ENCODE results near the gene ARHGAP24. TPM values are rescaled to one million over a fixed set of nuclear protein-coding genes. Genes with fewer than 3 reads are reported as not detected.

Gene ARHGAP24
- total RNA-seq, 1 experiment from 2014 or later: 2.1 TPM

- TF ChIP-seq ATF2 (CRISPR knock-in tag; IDR thresholded peaks at IDR 0.05; ENCODE audit: borderline replicate concordance, low read depth): no peak
- no peak for TF ChIP-seq CBFB (CRISPR knock-in tag; IDR thresholded peaks at IDR 0.05; ENCODE audit: low read depth)
- no peak for TF ChIP-seq ZBTB21 (CRISPR knock-in tag; IDR thresholded peaks at IDR 0.05; ENCODE audit: borderline replicate concordance)
- no peak for TF ChIP-seq ZNF425 (CRISPR knock-in tag; conservative IDR thresholded peaks at IDR 0.05)
- no peak for TF ChIP-seq TEAD1 (CRISPR knock-in tag; IDR thresholded peaks at IDR 0.05)
Observed at GRCh38 chr4:85961887-85962286, 486.9 kb downstream of the ARHGAP24 start (continued).

GRCh38 chr4:85963231-85963630, 488.3 kb downstream of the ARHGAP24 start:
- Mint-ChIP-seq H3K9me3 (peaks cover 9% of the 10 kb centered on the region), H3K27ac (no peak overlapping the region), H3K36me3 (peaks cover 7% of the 10 kb centered on the region), H3K27me3 (ENCODE audit: low read depth) (no peaks in the 10 kb centered on the region), H3K4me3 (no peak overlapping the region), H3K4me1 (peaks cover 3% of the 10 kb centered on the region; the same call in 1 of the 2 replicates)
- DNase-seq (ENCODE audit: low spot score) (no peak), ATAC-seq (no peak)
- ChIA-PET CTCF (interaction anchor here (6.2 kb wide), 1 partner anchor 166 kb away, joined by 54 read pairs; no protein-coding TSS in a partner anchor), POLR2A (no interaction called here)
- TF ChIP-seq MAX (CRISPR knock-in tag; IDR thresholded peaks at IDR 0.05) (no peak), EMX1 (CRISPR knock-in tag; IDR thresholded peaks at IDR 0.05) (no peak), FOXP1 (CRISPR knock-in tag; IDR thresholded peaks at IDR 0.05; ENCODE audit: borderline replicate concordance) (no peak), E2F4 (CRISPR knock-in tag; IDR thresholded peaks at IDR 0.05; ENCODE audit: borderline replicate concordance, low read depth) (no peak), E2F1 (CRISPR knock-in tag; IDR thresholded peaks at IDR 0.05) (no peak), ELF4 (CRISPR knock-in tag; IDR thresholded peaks at IDR 0.05; ENCODE audit: low read depth) (no peak), ZNF219 (CRISPR knock-in tag; IDR thresholded peaks at IDR 0.05; ENCODE audit: borderline replicate concordance) (no peak), MXD4 (CRISPR knock-in tag; IDR thresholded peaks at IDR 0.05; ENCODE audit: borderline replicate concordance) (no peak), ESRRA (CRISPR knock-in tag; IDR thresholded peaks at IDR 0.05; ENCODE audit: borderline replicate concordance) (no peak), ZNF232 (CRISPR knock-in tag; IDR thresholded peaks at IDR 0.05) (no peak), NR1H2 (CRISPR knock-in tag; IDR thresholded peaks at IDR 0.05) (no peak), MYBL2 (CRISPR knock-in tag; IDR thresholded peaks at IDR 0.05) (no peak), SMAD3 (CRISPR knock-in tag; IDR thresholded peaks at IDR 0.05; ENCODE audit: borderline replicate concordance) (no peak), ARID4B (CRISPR knock-in tag; IDR thresholded peaks at IDR 0.05; ENCODE audit: borderline replicate concordance) (no peak), ZNF317 (CRISPR knock-in tag; IDR thresholded peaks at IDR 0.05; ENCODE audit: borderline replicate concordance, low read depth) (no peak), CBFB (CRISPR knock-in tag; IDR thresholded peaks at IDR 0.05; ENCODE audit: low read depth) (no peak), NR2C2 (CRISPR knock-in tag; IDR thresholded peaks at IDR 0.05) (no peak), PREB (CRISPR knock-in tag; IDR thresholded peaks at IDR 0.05; ENCODE audit: borderline replicate concordance) (no peak), SP1 (CRISPR knock-in tag; conservative IDR thresholded peaks at IDR 0.05) (no peak)
